ENCODE measurements around the gene CAPN10. TPM values are rescaled to one million over a fixed set of nuclear protein-coding genes. Genes with fewer than 3 reads are reported as not detected.

CAPN10 gene
- total RNA-seq, 1 donor from 2014 or later: 67.2 TPM

GRCh38 chr2:240604291-240604938, 17.9 kb downstream of the CAPN10 start:
- Mint-ChIP-seq H3K36me3 (ENCODE audit: insufficient read depth) (peaks cover 2% of the 10 kb centered on the region), H3K4me1 (ENCODE audit: low read depth) (peaks cover 5% of the 10 kb centered on the region), H3K27ac (no peak overlapping the region), H3K27me3 (no peaks in the 10 kb centered on the region), H3K9me3 (ENCODE audit: low read depth) (no peaks in the 10 kb centered on the region), H3K4me3 (ENCODE audit: low read depth) (peak overlapping the region; percentile 40)
- TF ChIP-seq CTCF (IDR thresholded peaks at IDR 0.05; ENCODE audit: unreplicated experiment): peak; percentile 67
- peak; percentile 44 for DNase-seq (ENCODE audit: low spot score, unreplicated experiment)

DNA sequence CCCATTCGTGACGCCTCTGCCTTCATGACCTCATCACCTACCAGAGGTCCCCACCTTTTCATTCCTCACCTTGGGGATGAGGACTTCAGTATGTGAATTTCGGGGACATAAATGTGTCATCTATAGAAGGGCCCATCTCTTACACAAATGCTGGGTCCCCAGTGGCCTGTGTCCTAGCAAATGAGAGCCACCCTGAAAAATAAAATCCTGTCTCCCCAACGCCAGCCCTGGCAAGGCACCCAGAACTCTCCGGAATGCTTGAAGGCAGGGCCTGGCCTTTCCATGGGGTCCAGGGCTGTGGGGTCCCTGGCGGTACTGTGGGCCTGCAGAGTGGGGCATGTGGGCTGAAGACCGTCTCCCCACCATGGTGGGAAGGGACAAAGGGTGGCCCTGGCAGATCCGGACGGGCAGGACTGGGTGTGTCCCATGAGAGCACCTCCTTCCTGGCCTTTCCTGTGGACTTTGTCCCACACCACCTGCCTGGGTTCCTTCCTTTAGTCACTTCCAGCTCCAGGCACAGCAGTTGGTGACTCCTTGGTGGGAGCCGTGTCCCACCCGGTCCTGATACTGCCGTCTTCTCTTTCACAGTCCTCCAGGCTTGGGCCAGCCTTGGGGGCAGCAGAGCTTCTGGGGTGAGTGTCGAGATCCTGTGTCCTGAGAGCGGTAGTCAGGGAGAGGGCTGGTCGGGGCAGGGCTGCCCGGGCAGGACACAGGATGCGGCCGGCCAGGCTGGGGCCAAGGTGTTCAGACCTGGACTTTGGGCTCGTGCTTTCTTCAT, 18.6 kb downstream of the CAPN10 start:
- H3K27ac Mint-ChIP-seq: no peak overlapping the region
- no peaks in the 10 kb centered on the region for H3K9me3 Mint-ChIP-seq (ENCODE audit: low read depth)
- no peaks in the 10 kb centered on the region for H3K27me3 Mint-ChIP-seq
- H3K4me1 Mint-ChIP-seq (ENCODE audit: low read depth): peaks cover 5% of the 10 kb centered on the region
- no peaks in the 10 kb centered on the region for H3K36me3 Mint-ChIP-seq (ENCODE audit: insufficient read depth)
- no peak for DNase-seq (ENCODE audit: low spot score, unreplicated experiment)
- no peak overlapping the region for H3K4me3 Mint-ChIP-seq (ENCODE audit: low read depth)
- TF ChIP-seq CTCF (IDR thresholded peaks at IDR 0.05; ENCODE audit: unreplicated experiment): no peak

DNA sequence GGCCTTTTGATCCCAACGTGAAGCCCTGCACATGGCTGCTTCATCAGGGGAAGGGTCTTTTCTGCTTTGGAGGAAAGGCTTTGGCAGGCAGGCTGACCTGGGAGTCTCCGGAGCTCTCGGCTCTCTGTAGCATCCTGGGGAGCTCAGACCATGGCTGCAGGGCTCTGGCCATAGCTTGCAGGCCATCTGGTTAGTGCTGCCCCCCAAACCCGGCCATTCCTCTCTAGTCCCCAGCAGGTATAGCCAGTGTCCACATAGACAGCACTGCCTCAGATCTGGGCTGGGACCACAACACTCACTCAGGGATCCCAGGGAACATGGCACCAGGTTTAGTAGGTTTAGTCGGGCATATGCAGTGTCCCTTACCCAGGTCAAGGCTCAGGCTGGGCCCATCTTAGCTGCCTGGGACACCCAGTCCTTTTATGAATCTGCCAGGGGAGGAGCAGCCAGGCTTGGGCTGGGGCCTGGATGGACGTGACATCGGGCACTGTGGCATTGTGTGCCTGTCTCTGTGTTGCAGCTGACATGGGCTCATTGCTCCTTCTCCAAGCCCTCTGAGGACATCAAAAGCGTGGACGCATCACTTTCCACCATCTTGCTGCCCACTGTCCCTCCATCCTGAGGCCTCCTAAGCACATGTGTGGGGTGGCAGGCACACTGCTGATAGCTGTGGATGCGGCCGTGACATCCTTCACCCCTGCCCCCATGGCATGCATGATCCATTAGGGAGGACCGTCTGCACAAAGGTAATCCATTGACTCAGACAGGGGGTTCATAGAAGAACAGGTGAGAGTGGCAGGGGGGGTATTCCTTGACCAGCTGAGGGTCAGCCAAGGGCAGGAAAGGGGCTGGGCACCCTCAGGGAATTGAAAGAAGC, 19.6 kb downstream of the CAPN10 start:
- no peak overlapping the region for H3K27ac Mint-ChIP-seq
- no peaks in the 10 kb centered on the region for H3K9me3 Mint-ChIP-seq (ENCODE audit: low read depth)
- no peak overlapping the region for H3K4me3 Mint-ChIP-seq (ENCODE audit: low read depth)
- peaks cover 5% of the 10 kb centered on the region for H3K4me1 Mint-ChIP-seq (ENCODE audit: low read depth)
- no peak for TF ChIP-seq CTCF (IDR thresholded peaks at IDR 0.05; ENCODE audit: unreplicated experiment)
- no peaks in the 10 kb centered on the region for H3K36me3 Mint-ChIP-seq (ENCODE audit: insufficient read depth)
- H3K27me3 Mint-ChIP-seq: no peaks in the 10 kb centered on the region
- DNase-seq (ENCODE audit: low spot score, unreplicated experiment): no peak

DNA sequence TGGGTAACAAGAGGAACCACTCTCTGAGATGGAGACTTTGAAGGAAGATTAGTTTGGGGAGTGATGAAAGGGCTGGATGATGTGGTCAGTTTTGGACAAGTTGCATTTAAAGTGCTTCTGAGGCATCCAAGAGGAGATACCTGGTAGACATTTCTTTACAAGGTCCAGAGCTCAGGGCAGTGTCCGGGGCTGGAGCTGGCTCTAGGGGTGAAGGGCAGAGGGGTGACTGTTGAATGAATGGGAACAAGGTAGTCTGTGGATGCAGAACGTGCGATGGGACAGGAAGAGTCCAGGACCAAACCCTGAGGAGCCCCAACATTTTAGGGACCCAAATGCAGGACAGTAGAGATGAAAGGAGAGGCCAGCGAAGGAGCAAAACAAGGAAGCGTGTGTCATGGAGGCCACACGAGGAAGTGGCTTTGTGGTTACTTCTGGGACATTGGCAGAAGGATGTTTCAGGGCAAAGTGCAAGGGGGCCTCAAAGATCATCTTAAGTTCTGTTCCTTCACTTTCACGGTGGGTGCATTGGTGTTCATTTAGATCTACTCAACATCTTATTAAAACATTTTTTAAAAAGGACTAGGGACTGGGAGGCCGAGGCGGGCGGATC, 25.2 kb downstream of the CAPN10 start:
- Mint-ChIP-seq H3K36me3 (ENCODE audit: insufficient read depth) (peaks cover 9% of the 10 kb centered on the region), H3K9me3 (ENCODE audit: low read depth) (peaks cover 1% of the 10 kb centered on the region), H3K4me1 (ENCODE audit: low read depth) (no peaks in the 10 kb centered on the region), H3K27ac (no peak overlapping the region), H3K27me3 (no peaks in the 10 kb centered on the region), H3K4me3 (ENCODE audit: low read depth) (no peak overlapping the region)
- no peak for TF ChIP-seq CTCF (IDR thresholded peaks at IDR 0.05; ENCODE audit: unreplicated experiment)
- DNase-seq (ENCODE audit: low spot score, unreplicated experiment): no peak

DNA sequence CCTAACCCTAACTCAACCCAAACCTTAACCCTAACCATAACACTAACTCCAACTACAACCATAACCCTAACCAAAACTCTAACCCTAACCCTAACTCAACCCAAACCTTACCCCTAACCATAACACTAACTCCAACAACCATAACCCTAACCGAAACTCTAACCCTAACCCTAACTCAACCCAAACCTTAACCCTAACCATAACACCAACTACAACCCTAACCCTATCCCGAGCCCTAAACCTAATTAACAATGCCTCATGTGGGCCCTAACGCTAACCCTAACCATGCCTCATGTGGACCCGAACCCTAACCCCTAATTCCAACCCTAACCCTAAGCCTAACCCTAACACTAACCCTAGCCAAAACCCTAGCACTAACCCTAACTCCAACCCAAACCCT, 27.2 kb downstream of the CAPN10 start:
- Mint-ChIP-seq H3K9me3 (ENCODE audit: low read depth) (peaks cover 13% of the 10 kb centered on the region), H3K4me3 (ENCODE audit: low read depth) (no peak overlapping the region), H3K27ac (no peak overlapping the region), H3K4me1 (ENCODE audit: low read depth) (no peaks in the 10 kb centered on the region), H3K36me3 (ENCODE audit: insufficient read depth) (peaks cover 17% of the 10 kb centered on the region), H3K27me3 (no peaks in the 10 kb centered on the region)
- no peak for TF ChIP-seq CTCF (IDR thresholded peaks at IDR 0.05; ENCODE audit: unreplicated experiment)
- DNase-seq (ENCODE audit: low spot score, unreplicated experiment): no peak
